ENCODE measurements around the gene UBE2R2. TPM values are rescaled to one million over a fixed set of nuclear protein-coding genes. Genes with fewer than 3 reads are reported as not detected.

The UBE2R2 gene
- total and polyA plus RNA-seq, 10 donors: 15.2 to 48.5 (median 39.9) TPM

- H3K27ac ChIP-seq: no peak overlapping the region
- WGBS, 5 donors: 87 to 100% (median 94%) methylated on average over 1 of the region's 1 CpG
- peaks cover 9 to 15% (median 13%) of the 10 kb centered on the region in 6 donors for H3K4me1 ChIP-seq
- no peaks in the 10 kb centered on the region for H3K9me3 ChIP-seq
- TF ChIP-seq, protein P1, sequence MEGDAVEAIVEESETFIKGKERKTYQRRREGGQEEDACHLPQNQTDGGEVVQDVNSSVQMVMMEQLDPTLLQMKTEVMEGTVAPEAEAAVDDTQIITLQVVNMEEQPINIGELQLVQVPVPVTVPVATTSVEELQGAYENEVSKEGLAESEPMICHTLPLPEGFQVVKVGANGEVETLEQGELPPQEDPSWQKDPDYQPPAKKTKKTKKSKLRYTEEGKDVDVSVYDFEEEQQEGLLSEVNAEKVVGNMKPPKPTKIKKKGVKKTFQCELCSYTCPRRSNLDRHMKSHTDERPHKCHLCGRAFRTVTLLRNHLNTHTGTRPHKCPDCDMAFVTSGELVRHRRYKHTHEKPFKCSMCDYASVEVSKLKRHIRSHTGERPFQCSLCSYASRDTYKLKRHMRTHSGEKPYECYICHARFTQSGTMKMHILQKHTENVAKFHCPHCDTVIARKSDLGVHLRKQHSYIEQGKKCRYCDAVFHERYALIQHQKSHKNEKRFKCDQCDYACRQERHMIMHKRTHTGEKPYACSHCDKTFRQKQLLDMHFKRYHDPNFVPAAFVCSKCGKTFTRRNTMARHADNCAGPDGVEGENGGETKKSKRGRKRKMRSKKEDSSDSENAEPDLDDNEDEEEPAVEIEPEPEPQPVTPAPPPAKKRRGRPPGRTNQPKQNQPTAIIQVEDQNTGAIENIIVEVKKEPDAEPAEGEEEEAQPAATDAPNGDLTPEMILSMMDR (IDR thresholded peaks at IDR 0.05 in 8 of 11, conservative IDR thresholded peaks at IDR 0.05 in 3 of 11): no peak
- TF ChIP-seq POLR2AphosphoS5 (IDR thresholded peaks at IDR 0.05) (no peak), POLR2A (IDR thresholded peaks at IDR 0.05) (no peak)
- no peaks in the 10 kb centered on the region for H3K27me3 ChIP-seq (replicated peaks in 1 of 7)
- no peak overlapping the region for H3K4me3 ChIP-seq
- H3K36me3 ChIP-seq: no peaks in the 10 kb centered on the region
- intact Hi-C loops (cut with DNase I; ENCODE audit: low total_unique reads): no loop called here
- no peak for DNase-seq
These were observed 7.5 kb upstream of the UBE2R2 start for GRCh38 chr9:33809506-33809905.

DNA sequence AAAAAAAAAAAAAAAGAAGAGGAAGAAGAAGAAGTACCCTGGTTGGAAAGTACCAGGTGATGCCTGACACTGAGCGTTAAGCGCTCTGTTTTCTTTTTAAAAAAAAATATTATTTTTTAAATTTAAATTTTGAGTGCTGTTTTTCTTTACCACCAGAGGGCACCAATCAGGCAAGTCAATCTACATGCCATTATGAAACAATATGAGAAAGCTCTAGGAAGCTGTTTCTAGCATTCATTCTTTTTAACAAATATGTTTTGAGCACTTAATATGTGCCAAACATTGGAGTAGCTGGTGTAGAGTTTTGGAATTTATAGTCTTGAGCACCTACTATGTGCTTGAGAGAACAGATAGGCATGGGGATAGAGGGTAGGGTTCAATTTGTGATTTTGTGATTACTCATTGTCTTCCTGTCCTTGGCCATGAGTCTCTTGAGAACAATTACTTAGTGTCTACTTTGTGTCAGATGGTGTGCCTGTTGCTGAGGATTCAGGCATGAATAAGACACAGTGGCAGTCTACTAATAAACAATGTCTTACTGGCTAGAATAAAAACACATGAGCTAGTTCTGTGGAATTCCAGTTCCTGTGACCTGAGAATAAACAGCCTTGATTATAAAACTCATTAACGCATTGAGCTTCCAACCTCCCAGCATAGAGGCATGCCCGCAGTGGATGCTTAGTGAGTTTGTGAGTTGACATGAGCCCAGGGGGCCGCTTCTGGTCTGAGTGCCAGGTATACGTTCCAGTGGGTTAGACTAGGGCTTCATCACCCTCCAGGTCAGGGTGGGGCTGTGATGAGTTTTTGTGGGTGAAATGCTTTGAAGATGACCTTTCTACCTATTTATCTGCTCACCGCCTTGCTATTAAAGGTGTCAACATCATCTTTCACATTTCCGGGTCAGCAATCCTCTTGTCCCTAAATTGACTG, 3.0 kb upstream of the UBE2R2 start:
- TF ChIP-seq POLR2AphosphoS5 (IDR thresholded peaks at IDR 0.05): no peak
- TF ChIP-seq, protein P1 (IDR thresholded peaks at IDR 0.05 in 8 of 11, conservative IDR thresholded peaks at IDR 0.05 in 3 of 11): peak; percentile 29 to 83 (median 60)
- H3K27me3 ChIP-seq (replicated peaks in 1 of 7): no peaks in the 10 kb centered on the region
- H3K27ac ChIP-seq: peak overlapping the region in 7 of 8 donors; percentile 98 to 100 (median 99)
- H3K4me1 ChIP-seq: peaks cover 20 to 44% (median 39%) of the 10 kb centered on the region in 6 donors
- no peaks in the 10 kb centered on the region for H3K36me3 ChIP-seq
- WGBS, 5 donors: 57 to 72% (median 63%) methylated on average over 8 of the region's 8 CpGs
- H3K9me3 ChIP-seq: no peaks in the 10 kb centered on the region
- intact Hi-C loops (cut with DNase I; ENCODE audit: low total_unique reads): loop anchor here (5.0 kb wide), 1 partner anchor 38 kb away; no protein-coding TSS in a partner anchor
- peak overlapping the region in 1 of 8 donors; percentile 92 for H3K4me3 ChIP-seq
- no peak for DNase-seq

DNA sequence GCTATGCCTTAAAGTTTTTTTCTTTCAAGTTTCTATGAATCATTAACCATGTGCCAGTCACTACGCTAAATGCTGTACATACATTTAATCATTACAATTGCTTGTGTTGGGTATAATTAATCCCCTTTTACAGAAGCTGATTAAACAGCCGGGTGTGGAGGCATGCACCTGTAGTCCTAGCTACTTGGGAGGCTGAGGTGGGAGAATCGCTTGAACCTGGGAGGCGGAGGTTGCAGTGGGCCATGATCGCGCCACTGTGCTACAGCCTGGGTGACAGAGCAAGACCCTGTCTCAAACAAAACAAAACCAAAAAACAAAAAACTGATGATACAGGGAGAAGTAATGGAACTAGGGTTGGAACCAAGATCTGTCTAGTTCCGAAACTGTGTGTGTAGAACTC, 1.2 kb upstream of the UBE2R2 start:
- Histone ChIP-seq H3K36me3 (no peaks in the 10 kb centered on the region), H3K27ac (peak overlapping the region; percentile 98 to 100 (median 99)), H3K4me1 (peaks cover 38 to 62% (median 57%) of the 10 kb centered on the region in 6 donors), H3K4me3 (peak overlapping the region in 2 of 8 donors; percentile 70 to 92), H3K27me3 (replicated peaks in 1 of 7) (no peaks in the 10 kb centered on the region), H3K9me3 (no peaks in the 10 kb centered on the region)
- DNase-seq: no peak
- 93 to 97% (median 97%) methylated on average over 7 of the region's 7 CpGs for WGBS, 5 donors
- TF ChIP-seq POLR2AphosphoS5 (IDR thresholded peaks at IDR 0.05) (no peak), POLR2A (IDR thresholded peaks at IDR 0.05) (no peak)
- TF ChIP-seq, protein P1 (IDR thresholded peaks at IDR 0.05 in 8 of 11, conservative IDR thresholded peaks at IDR 0.05 in 3 of 11): no peak
- intact Hi-C loops (cut with DNase I; ENCODE audit: low total_unique reads): no loop called here
